ENCODE data around the gene RIN2. TPM values are rescaled to one million over a fixed set of nuclear protein-coding genes. Genes with fewer than 3 reads are reported as not detected.

Gene RIN2
- total RNA-seq, 1 donor from 2014 or later = 22.1 TPM

DNA sequence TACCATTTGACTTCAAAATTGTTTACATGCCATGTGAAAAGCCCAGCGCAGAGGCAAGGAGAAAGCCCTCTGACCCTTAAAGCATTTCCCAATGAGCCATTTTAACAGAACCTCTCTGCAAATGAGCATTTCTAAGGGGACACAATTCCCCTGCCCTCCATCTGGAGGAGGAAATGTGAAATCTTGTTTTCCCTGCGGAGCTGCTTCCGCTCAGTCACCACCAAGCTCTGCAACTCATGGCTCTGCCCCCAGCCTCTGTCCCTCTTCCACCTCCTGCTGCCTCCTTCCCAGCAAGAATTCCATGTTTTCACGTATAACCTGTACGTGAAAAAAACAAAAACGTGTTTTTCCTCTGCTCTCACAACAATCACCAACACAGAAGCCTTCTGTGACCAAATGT is 12.3 kb downstream of the RIN2 start:
- Mint-ChIP-seq H3K4me3 (no peak overlapping the region), H3K4me1 (peaks cover 30% of the 10 kb centered on the region), H3K27me3 (ENCODE audit: low read depth) (no peaks in the 10 kb centered on the region), H3K36me3 (ENCODE audit: low read depth) (no peaks in the 10 kb centered on the region), H3K9me3 (no peaks in the 10 kb centered on the region), H3K27ac (ENCODE audit: unreplicated experiment) (peak overlapping the region; percentile 68)
- no peak for DNase-seq (ENCODE audit: low read depth, low spot score)
- TF ChIP-seq CTCF (conservative IDR thresholded peaks at IDR 0.05) = no peak

DNA sequence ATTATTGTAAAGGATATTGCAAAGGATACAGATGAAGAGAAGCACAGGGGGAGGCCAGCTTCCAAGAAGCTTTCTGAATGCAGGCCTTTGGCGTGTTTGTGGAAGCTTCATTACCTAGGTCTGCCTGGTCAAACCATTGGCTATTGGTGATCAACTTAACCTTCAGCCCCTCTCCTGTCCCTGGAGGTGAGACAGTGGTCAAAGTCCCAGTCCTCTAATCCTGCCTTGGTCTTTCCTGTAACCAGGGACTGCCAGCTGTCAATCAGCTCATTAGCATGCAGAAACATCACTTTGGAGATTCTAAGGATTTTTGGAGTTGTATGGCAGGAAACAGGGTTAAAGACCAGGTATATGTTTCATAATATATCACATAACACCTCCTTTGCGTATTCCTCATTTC is 13.0 kb downstream of the RIN2 start:
- H3K27me3 Mint-ChIP-seq (ENCODE audit: low read depth) = no peaks in the 10 kb centered on the region
- H3K4me1 Mint-ChIP-seq = peaks cover 30% of the 10 kb centered on the region
- TF ChIP-seq CTCF (conservative IDR thresholded peaks at IDR 0.05) = no peak
- no peak for DNase-seq (ENCODE audit: low read depth, low spot score)
- H3K36me3 Mint-ChIP-seq (ENCODE audit: low read depth) = no peaks in the 10 kb centered on the region
- H3K9me3 Mint-ChIP-seq = no peaks in the 10 kb centered on the region
- H3K4me3 Mint-ChIP-seq = no peak overlapping the region
- H3K27ac Mint-ChIP-seq (ENCODE audit: unreplicated experiment) = no peak overlapping the region

- peaks cover 23% of the 10 kb centered on the region for H3K4me1 Mint-ChIP-seq
- no peak overlapping the region for H3K4me3 Mint-ChIP-seq
- DNase-seq (ENCODE audit: low read depth, low spot score) = no peak
- no peak overlapping the region for H3K27ac Mint-ChIP-seq (ENCODE audit: unreplicated experiment)
- H3K9me3 Mint-ChIP-seq = no peaks in the 10 kb centered on the region
- H3K27me3 Mint-ChIP-seq (ENCODE audit: low read depth) = no peaks in the 10 kb centered on the region
- no peak for TF ChIP-seq CTCF (conservative IDR thresholded peaks at IDR 0.05)
- no peaks in the 10 kb centered on the region for H3K36me3 Mint-ChIP-seq (ENCODE audit: low read depth)
Observed at GRCh38 chr20:19773471-19773870, 15.4 kb downstream of the RIN2 start.

DNA sequence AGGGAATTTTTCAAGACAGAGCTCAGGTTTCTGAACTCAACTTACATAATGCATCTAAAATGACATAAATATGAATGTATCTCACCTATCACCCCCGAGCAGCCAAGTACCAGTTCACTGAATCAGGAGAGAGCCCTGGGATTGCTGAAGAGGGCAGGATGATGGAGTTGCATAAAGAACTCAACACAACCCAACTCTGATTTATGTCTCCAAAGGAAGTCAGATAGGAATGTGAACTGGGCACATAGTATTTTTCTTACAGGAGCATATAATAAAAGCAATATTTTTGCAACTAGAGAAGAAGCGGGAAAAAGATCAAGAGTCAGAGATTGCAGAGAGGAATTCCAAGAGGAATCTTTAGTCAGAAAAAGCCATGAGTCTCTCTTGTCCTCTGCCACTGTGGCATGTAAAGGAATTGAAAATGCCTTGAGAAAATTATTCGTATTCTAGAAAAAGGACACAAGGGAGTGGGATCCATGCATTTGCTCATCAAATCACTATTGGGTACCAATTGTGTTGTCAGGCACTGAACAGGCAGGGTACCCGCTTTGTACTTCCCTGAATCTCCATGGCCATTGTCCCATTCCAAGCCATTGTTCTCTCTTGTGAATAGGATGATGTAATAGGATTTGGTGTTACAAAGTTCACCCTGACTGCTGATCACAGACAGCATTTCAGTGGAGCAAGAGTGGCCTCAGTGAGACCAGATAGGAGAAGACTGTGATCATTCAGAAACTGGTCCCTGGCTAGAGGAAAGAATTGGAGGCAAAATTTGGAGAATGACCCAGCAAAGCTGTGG is 16.3 kb downstream of the RIN2 start:
- H3K27me3 Mint-ChIP-seq (ENCODE audit: low read depth) = no peaks in the 10 kb centered on the region
- H3K9me3 Mint-ChIP-seq = no peaks in the 10 kb centered on the region
- no peak for TF ChIP-seq CTCF (conservative IDR thresholded peaks at IDR 0.05)
- no peaks in the 10 kb centered on the region for H3K36me3 Mint-ChIP-seq (ENCODE audit: low read depth)
- no peak overlapping the region for H3K4me3 Mint-ChIP-seq
- H3K27ac Mint-ChIP-seq (ENCODE audit: unreplicated experiment) = no peak overlapping the region
- DNase-seq (ENCODE audit: low read depth, low spot score) = no peak
- peaks cover 21% of the 10 kb centered on the region for H3K4me1 Mint-ChIP-seq

DNA sequence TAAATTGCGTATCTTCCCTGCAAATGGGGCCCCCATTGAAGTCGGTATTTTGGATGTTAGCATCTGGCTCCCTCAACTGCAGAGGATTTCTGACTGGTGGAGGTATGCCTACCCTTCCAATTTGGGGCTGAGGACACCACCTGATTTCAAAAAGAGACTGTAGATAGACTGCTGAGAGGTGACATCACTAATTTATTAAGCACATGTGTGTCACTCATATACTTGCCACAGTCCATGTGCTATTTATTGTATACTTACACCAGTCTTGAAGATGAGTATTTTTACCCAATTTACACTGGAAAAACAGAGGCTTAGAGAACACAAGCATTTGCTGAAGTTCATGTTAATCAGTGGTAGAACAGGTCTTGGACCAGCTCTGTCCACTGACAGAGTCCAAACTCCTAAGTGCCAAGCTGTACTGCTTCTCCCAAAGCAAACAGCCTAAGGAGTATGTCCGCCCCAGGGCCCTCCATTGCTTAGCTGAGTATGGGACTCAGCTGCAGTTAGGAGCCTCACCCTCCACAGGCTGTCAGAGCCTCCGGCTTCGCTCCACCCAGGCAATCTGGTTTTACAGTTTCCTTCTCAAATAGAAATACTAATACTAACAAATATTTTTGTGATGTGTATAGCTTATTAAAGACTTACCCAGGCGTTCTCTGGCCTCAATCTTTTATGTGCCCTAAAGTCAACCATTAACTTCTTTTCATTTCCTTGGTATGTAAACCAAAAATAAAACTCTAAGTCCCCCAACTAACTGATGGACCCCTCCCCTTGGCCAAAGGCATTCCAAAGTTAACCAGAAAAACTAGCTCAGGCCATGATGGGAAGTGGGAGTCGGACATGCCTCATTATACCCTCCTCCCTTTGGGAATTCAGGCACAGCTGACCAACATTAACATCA is 17.5 kb downstream of the RIN2 start:
- no peaks in the 10 kb centered on the region for H3K27me3 Mint-ChIP-seq (ENCODE audit: low read depth)
- DNase-seq (ENCODE audit: low read depth, low spot score) = no peak
- TF ChIP-seq CTCF (conservative IDR thresholded peaks at IDR 0.05) = no peak
- H3K9me3 Mint-ChIP-seq = no peaks in the 10 kb centered on the region
- H3K4me3 Mint-ChIP-seq = no peak overlapping the region
- peaks cover 16% of the 10 kb centered on the region for H3K4me1 Mint-ChIP-seq
- no peak overlapping the region for H3K27ac Mint-ChIP-seq (ENCODE audit: unreplicated experiment)
- H3K36me3 Mint-ChIP-seq (ENCODE audit: low read depth) = no peaks in the 10 kb centered on the region
